Neural progenitor cell (in vitro differentiated cells): ENCODE measurements around the gene ARF1.

Experiments used
- CTCF ChIP-seq: fragments of 200-600 bp; sonication (generic); IDR thresholded peaks from 2 replicates; pipeline ENCODE4 v1.5.1; 2017; ENCODE audit warnings: antibody characterized with exemption, mild to moderate bottlenecking
- EZH2phosphoT487 ChIP-seq: fragments of 200-600 bp; sonication (generic); IDR thresholded peaks from 2 replicates; pipeline ENCODE4 v1.6.1; 2017; ENCODE audit warnings: antibody characterized with exemption

- TF ChIP-seq CTCF, result no peak
- no peak for TF ChIP-seq EZH2phosphoT487
Observed at GRCh38 chr1:228105996-228106799, 23.7 kb downstream of the ARF1 start.
